ENCODE measurements around the gene MRC1.

The MRC1 gene

GRCh38 chr10:17880601-17881000 lies 71.5 kb downstream of the MRC1 start:
- Histone ChIP-seq H3K9ac (ENCODE audit: low read depth in 1 of 2, low read length in 2 of 2) (no peak overlapping the region), H3K27ac (ENCODE audit: low read depth in 2 of 2, low read length in 2 of 2) (no peak overlapping the region), H3K36me3 (ENCODE audit: control insufficient read depth in 2 of 2, insufficient read depth in 2 of 2, low read length in 2 of 2) (no peaks in the 10 kb centered on the region), H3K9me3 (ENCODE audit: control insufficient read depth in 2 of 2, low read length in 2 of 2) (no peaks in the 10 kb centered on the region), H3K4me1 (ENCODE audit: control insufficient read depth in 2 of 2, insufficient read depth in 2 of 2, low read length in 2 of 2) (no peaks in the 10 kb centered on the region), H3K4me3 (ENCODE audit: low read length in 2 of 2) (no peak overlapping the region), H3K27me3 (ENCODE audit: control insufficient read depth in 2 of 2, insufficient read depth in 2 of 2, low read length in 2 of 2) (no peaks in the 10 kb centered on the region)

DNA sequence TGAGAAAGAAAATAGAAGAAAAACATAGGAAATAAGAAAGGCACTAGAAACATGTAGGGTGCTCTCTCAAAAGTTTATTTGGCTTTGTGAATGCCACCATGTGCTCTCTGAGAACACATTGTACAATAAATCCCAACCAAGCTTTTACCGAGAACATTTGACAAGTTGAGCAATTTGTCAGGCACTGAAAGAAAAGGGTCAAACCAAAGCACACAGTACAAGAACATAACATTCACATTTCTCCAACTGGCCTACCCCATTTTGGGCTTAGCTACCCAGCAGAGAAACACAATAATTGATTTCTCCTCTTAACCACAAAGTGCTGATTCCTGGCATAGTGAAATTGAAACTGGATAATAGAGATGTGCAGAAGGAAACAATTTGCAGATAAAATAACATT lies 73.4 kb downstream of the MRC1 start:
- no peaks in the 10 kb centered on the region for H3K27me3 ChIP-seq (ENCODE audit: control insufficient read depth in 2 of 2, insufficient read depth in 2 of 2, low read length in 2 of 2)
- no peaks in the 10 kb centered on the region for H3K36me3 ChIP-seq (ENCODE audit: control insufficient read depth in 2 of 2, insufficient read depth in 2 of 2, low read length in 2 of 2)
- no peaks in the 10 kb centered on the region for H3K9me3 ChIP-seq (ENCODE audit: control insufficient read depth in 2 of 2, low read length in 2 of 2)
- no peak overlapping the region for H3K9ac ChIP-seq (ENCODE audit: low read depth in 1 of 2, low read length in 2 of 2)
- H3K27ac ChIP-seq (ENCODE audit: low read depth in 2 of 2, low read length in 2 of 2), result no peak overlapping the region
- no peak overlapping the region for H3K4me3 ChIP-seq (ENCODE audit: low read length in 2 of 2)
- no peaks in the 10 kb centered on the region for H3K4me1 ChIP-seq (ENCODE audit: control insufficient read depth in 2 of 2, insufficient read depth in 2 of 2, low read length in 2 of 2)

DNA sequence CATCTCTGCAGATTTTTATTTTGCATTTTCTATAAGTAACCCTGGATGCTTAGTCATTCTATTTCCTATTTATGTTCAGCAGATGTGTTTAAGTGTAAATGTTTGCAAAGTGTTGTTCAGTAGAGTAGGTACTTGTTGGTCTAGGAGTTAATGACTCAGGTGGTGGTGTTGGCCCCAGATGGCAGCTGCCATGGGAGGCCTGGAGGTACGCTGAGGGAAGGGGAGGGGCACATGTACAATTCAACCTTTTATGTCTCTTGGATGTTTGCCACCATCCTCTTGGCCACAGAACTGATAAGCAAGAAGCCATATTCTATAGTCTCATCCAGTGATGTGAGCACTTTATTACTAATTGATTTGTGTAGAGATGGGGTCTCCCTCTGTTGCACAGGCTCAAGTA lies 74.5 kb downstream of the MRC1 start:
- H3K9ac ChIP-seq (ENCODE audit: low read depth in 1 of 2, low read length in 2 of 2), result no peak overlapping the region
- H3K36me3 ChIP-seq (ENCODE audit: control insufficient read depth in 2 of 2, insufficient read depth in 2 of 2, low read length in 2 of 2), result no peaks in the 10 kb centered on the region
- no peaks in the 10 kb centered on the region for H3K27me3 ChIP-seq (ENCODE audit: control insufficient read depth in 2 of 2, insufficient read depth in 2 of 2, low read length in 2 of 2)
- no peaks in the 10 kb centered on the region for H3K4me1 ChIP-seq (ENCODE audit: control insufficient read depth in 2 of 2, insufficient read depth in 2 of 2, low read length in 2 of 2)
- H3K4me3 ChIP-seq (ENCODE audit: low read length in 2 of 2), result no peak overlapping the region
- no peaks in the 10 kb centered on the region for H3K9me3 ChIP-seq (ENCODE audit: control insufficient read depth in 2 of 2, low read length in 2 of 2)
- no peak overlapping the region for H3K27ac ChIP-seq (ENCODE audit: low read depth in 2 of 2, low read length in 2 of 2)

DNA sequence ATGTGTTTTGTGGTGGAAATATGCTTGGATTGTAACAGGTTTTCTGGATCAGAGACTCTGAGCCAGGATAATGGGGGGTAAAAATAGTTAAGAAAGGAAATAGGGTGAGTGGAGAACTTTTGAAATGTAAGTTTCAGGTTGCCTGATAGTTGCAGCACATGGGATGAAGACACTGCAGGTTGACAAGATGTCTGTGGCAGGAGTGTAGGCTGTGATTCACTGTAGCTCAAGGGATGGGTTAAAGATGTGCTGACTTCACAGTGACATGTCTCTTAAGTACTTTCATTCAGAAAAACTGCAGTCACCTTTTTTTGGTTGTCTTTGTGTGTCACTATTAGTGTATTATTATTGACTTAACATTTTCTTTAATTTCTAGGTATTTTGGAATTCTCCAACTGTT lies 79.0 kb downstream of the MRC1 start:
- Histone ChIP-seq H3K9me3 (ENCODE audit: control insufficient read depth in 2 of 2, low read length in 2 of 2) (no peaks in the 10 kb centered on the region), H3K4me3 (ENCODE audit: low read length in 2 of 2) (no peak overlapping the region), H3K36me3 (ENCODE audit: control insufficient read depth in 2 of 2, insufficient read depth in 2 of 2, low read length in 2 of 2) (no peaks in the 10 kb centered on the region), H3K27me3 (ENCODE audit: control insufficient read depth in 2 of 2, insufficient read depth in 2 of 2, low read length in 2 of 2) (no peaks in the 10 kb centered on the region), H3K27ac (ENCODE audit: low read depth in 2 of 2, low read length in 2 of 2) (no peak overlapping the region), H3K9ac (ENCODE audit: low read depth in 1 of 2, low read length in 2 of 2) (no peak overlapping the region), H3K4me1 (ENCODE audit: control insufficient read depth in 2 of 2, insufficient read depth in 2 of 2, low read length in 2 of 2) (no peaks in the 10 kb centered on the region)

- H3K27me3 ChIP-seq (ENCODE audit: control insufficient read depth in 2 of 2, insufficient read depth in 2 of 2, low read length in 2 of 2), result no peaks in the 10 kb centered on the region
- no peak overlapping the region for H3K4me3 ChIP-seq (ENCODE audit: low read length in 2 of 2)
- no peaks in the 10 kb centered on the region for H3K36me3 ChIP-seq (ENCODE audit: control insufficient read depth in 2 of 2, insufficient read depth in 2 of 2, low read length in 2 of 2)
- no peak overlapping the region for H3K27ac ChIP-seq (ENCODE audit: low read depth in 2 of 2, low read length in 2 of 2)
- H3K9me3 ChIP-seq (ENCODE audit: control insufficient read depth in 2 of 2, low read length in 2 of 2), result no peaks in the 10 kb centered on the region
- H3K9ac ChIP-seq (ENCODE audit: low read depth in 1 of 2, low read length in 2 of 2), result no peak overlapping the region
- H3K4me1 ChIP-seq (ENCODE audit: control insufficient read depth in 2 of 2, insufficient read depth in 2 of 2, low read length in 2 of 2), result no peaks in the 10 kb centered on the region
These were observed 82.3 kb downstream of the MRC1 start for GRCh38 chr10:17891435-17891834.

DNA sequence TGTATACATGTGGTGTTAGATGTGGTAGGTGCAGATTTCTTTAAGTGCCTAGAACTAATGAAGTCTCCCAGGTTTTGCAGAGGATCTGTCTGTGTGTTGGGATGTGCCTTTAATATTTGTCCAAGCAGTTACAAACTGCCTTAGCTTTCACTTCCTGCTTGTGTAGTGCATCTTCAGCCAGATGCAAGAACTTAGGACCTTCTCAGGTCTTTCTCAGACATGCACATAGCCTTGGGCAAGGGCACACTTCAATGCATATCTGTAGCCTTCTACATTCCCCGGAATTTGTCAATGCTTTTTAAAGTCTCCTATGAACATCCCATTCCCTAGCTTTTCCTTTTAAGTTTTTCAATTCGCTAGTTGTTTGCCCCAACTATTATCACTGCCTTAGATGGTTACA lies 95.4 kb downstream of the MRC1 start:
- no peaks in the 10 kb centered on the region for H3K4me1 ChIP-seq (ENCODE audit: control insufficient read depth in 2 of 2, insufficient read depth in 2 of 2, low read length in 2 of 2)
- no peak overlapping the region for H3K27ac ChIP-seq (ENCODE audit: low read depth in 2 of 2, low read length in 2 of 2)
- H3K9ac ChIP-seq (ENCODE audit: low read depth in 1 of 2, low read length in 2 of 2), result no peak overlapping the region
- H3K36me3 ChIP-seq (ENCODE audit: control insufficient read depth in 2 of 2, insufficient read depth in 2 of 2, low read length in 2 of 2), result no peaks in the 10 kb centered on the region
- H3K9me3 ChIP-seq (ENCODE audit: control insufficient read depth in 2 of 2, low read length in 2 of 2), result no peaks in the 10 kb centered on the region
- no peak overlapping the region for H3K4me3 ChIP-seq (ENCODE audit: low read length in 2 of 2)
- H3K27me3 ChIP-seq (ENCODE audit: control insufficient read depth in 2 of 2, insufficient read depth in 2 of 2, low read length in 2 of 2), result no peaks in the 10 kb centered on the region

- H3K9me3 ChIP-seq (ENCODE audit: control insufficient read depth in 2 of 2, low read length in 2 of 2), result no peaks in the 10 kb centered on the region
- no peak overlapping the region for H3K4me3 ChIP-seq (ENCODE audit: low read length in 2 of 2)
- no peaks in the 10 kb centered on the region for H3K36me3 ChIP-seq (ENCODE audit: control insufficient read depth in 2 of 2, insufficient read depth in 2 of 2, low read length in 2 of 2)
- H3K9ac ChIP-seq (ENCODE audit: low read depth in 1 of 2, low read length in 2 of 2), result no peak overlapping the region
- no peak overlapping the region for H3K27ac ChIP-seq (ENCODE audit: low read depth in 2 of 2, low read length in 2 of 2)
- no peaks in the 10 kb centered on the region for H3K27me3 ChIP-seq (ENCODE audit: control insufficient read depth in 2 of 2, insufficient read depth in 2 of 2, low read length in 2 of 2)
- H3K4me1 ChIP-seq (ENCODE audit: control insufficient read depth in 2 of 2, insufficient read depth in 2 of 2, low read length in 2 of 2), result no peaks in the 10 kb centered on the region
These were observed 96.3 kb downstream of the MRC1 start for GRCh38 chr10:17905491-17905890.

DNA sequence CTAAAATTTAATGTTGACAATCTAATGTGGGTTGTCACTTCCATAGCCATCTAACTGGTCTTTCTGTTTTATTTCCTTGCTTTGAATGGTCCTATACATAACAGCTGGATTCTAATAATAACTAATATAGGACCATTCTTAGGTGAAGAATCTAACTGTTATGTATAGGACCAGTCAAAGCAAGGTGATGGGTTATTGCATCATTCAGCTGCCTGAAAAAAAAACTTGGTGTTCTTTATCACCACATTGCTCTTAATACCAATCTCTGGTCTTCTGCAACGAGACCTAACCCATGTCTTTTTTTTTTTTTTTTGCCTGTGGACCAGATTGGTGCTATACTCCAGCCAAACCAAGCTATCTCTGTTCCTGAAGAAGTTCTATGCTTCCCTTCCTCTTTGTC lies 96.9 kb downstream of the MRC1 start:
- Histone ChIP-seq H3K9me3 (ENCODE audit: control insufficient read depth in 2 of 2, low read length in 2 of 2) (no peaks in the 10 kb centered on the region), H3K4me3 (ENCODE audit: low read length in 2 of 2) (no peak overlapping the region), H3K27me3 (ENCODE audit: control insufficient read depth in 2 of 2, insufficient read depth in 2 of 2, low read length in 2 of 2) (no peaks in the 10 kb centered on the region), H3K27ac (ENCODE audit: low read depth in 2 of 2, low read length in 2 of 2) (no peak overlapping the region), H3K9ac (ENCODE audit: low read depth in 1 of 2, low read length in 2 of 2) (no peak overlapping the region), H3K4me1 (ENCODE audit: control insufficient read depth in 2 of 2, insufficient read depth in 2 of 2, low read length in 2 of 2) (no peaks in the 10 kb centered on the region), H3K36me3 (ENCODE audit: control insufficient read depth in 2 of 2, insufficient read depth in 2 of 2, low read length in 2 of 2) (no peaks in the 10 kb centered on the region)

DNA sequence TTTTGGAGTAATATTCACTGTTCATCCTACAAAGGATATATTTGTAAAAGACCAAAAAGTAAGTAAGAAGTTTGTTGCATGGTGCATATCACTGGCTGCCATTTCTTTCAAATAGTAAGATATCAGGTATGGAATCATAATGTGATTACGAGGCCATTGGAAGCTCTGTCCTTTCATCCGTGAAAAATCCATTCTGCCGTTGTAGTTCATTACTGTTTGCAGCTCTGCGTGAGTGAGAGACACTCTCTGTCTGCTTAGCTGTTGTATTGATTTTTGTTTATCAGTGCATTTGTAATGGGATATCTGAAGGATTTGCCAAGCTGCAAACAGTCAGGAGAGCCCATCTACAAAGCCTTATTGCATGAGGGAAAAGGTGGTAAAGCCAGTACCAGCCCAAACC lies 98.5 kb downstream of the MRC1 start:
- Histone ChIP-seq H3K9ac (ENCODE audit: low read depth in 1 of 2, low read length in 2 of 2) (no peak overlapping the region), H3K36me3 (ENCODE audit: control insufficient read depth in 2 of 2, insufficient read depth in 2 of 2, low read length in 2 of 2) (no peaks in the 10 kb centered on the region), H3K4me3 (ENCODE audit: low read length in 2 of 2) (no peak overlapping the region), H3K4me1 (ENCODE audit: control insufficient read depth in 2 of 2, insufficient read depth in 2 of 2, low read length in 2 of 2) (no peaks in the 10 kb centered on the region), H3K27me3 (ENCODE audit: control insufficient read depth in 2 of 2, insufficient read depth in 2 of 2, low read length in 2 of 2) (no peaks in the 10 kb centered on the region), H3K9me3 (ENCODE audit: control insufficient read depth in 2 of 2, low read length in 2 of 2) (no peaks in the 10 kb centered on the region), H3K27ac (ENCODE audit: low read depth in 2 of 2, low read length in 2 of 2) (no peak overlapping the region)

DNA sequence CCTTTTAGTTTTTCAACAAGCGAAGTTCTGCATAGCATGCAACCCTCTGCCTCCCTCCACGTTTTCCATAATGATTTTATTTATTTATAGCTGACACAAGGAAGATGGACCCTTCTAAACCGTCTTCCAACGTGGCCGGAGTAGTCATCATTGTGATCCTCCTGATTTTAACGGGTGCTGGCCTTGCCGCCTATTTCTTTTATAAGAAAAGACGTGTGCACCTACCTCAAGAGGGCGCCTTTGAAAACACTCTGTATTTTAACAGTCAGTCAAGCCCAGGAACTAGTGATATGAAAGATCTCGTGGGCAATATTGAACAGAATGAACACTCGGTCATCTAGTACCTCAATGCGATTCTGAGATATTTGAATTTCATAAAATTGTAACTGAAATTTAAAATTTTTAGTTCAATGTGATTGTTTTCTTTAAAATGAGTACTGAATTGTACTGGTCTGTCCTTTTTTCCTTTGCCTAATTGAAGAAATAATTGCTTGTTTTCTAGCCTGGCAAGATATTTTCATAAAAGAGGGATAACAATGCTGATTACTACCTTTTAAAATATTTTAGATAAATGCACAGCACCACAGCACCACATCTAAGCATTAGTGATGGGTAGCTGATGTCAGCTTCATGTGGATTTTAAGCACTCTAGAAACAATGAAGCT lies 101.1 kb downstream of the MRC1 start:
- no peaks in the 10 kb centered on the region for H3K4me1 ChIP-seq (ENCODE audit: control insufficient read depth in 2 of 2, insufficient read depth in 2 of 2, low read length in 2 of 2)
- no peaks in the 10 kb centered on the region for H3K36me3 ChIP-seq (ENCODE audit: control insufficient read depth in 2 of 2, insufficient read depth in 2 of 2, low read length in 2 of 2)
- H3K9me3 ChIP-seq (ENCODE audit: control insufficient read depth in 2 of 2, low read length in 2 of 2), result no peaks in the 10 kb centered on the region
- H3K27me3 ChIP-seq (ENCODE audit: control insufficient read depth in 2 of 2, insufficient read depth in 2 of 2, low read length in 2 of 2), result no peaks in the 10 kb centered on the region
- no peak overlapping the region for H3K4me3 ChIP-seq (ENCODE audit: low read length in 2 of 2)
- H3K27ac ChIP-seq (ENCODE audit: low read depth in 2 of 2, low read length in 2 of 2), result no peak overlapping the region
- no peak overlapping the region for H3K9ac ChIP-seq (ENCODE audit: low read depth in 1 of 2, low read length in 2 of 2)

DNA sequence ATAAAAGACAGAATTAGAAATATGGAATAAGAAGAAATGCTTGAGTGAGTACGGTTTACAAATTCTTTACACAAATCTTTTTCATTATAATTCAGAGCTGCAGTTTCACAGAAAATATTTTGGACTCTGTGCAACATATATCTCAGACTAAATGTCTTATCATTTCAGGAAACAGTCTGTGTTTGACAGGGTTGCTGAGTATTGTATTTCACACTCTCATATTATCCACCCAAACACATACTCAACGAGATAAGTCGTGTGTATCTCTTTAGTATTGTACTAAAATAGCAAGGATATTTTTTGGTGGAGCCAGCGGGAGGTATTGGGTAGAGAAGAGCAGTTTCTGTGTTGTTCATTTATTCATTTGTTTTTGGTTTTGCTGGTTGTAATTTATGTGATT lies 103.6 kb downstream of the MRC1 start:
- no peaks in the 10 kb centered on the region for H3K36me3 ChIP-seq (ENCODE audit: control insufficient read depth in 2 of 2, insufficient read depth in 2 of 2, low read length in 2 of 2)
- no peaks in the 10 kb centered on the region for H3K27me3 ChIP-seq (ENCODE audit: control insufficient read depth in 2 of 2, insufficient read depth in 2 of 2, low read length in 2 of 2)
- H3K4me1 ChIP-seq (ENCODE audit: control insufficient read depth in 2 of 2, insufficient read depth in 2 of 2, low read length in 2 of 2), result no peaks in the 10 kb centered on the region
- no peak overlapping the region for H3K9ac ChIP-seq (ENCODE audit: low read depth in 1 of 2, low read length in 2 of 2)
- H3K27ac ChIP-seq (ENCODE audit: low read depth in 2 of 2, low read length in 2 of 2), result no peak overlapping the region
- no peaks in the 10 kb centered on the region for H3K9me3 ChIP-seq (ENCODE audit: control insufficient read depth in 2 of 2, low read length in 2 of 2)
- H3K4me3 ChIP-seq (ENCODE audit: low read length in 2 of 2), result no peak overlapping the region

Measured in mucosa of rectum (tissue), 2 donors.